K562 treated with DMSO at 1 percent for 48 hours (cell line): Measurements from ENCODE around the gene CDH22. TPM values are rescaled to one million over a fixed set of nuclear protein-coding genes. Genes with fewer than 3 reads are reported as not detected.

ENCODE experiments used
- total RNA-seq: library from RNA; unstranded; fragments of 300-600 nt; gene quantifications from 2 replicates; pipeline ENCODE4 v1.2.3, GENCODE V29; 2022; ENCODE audit warnings: low replicate concordance; ENCODE audit errors: extremely low read depth

The CDH22 gene
- not detected in 2 replicates for total RNA-seq

GRCh38 chr20:46308258-46309157, at the start of gene CDH22:
Gene CDH22, minus strand, starts transcription at chr20:46308498. Its CDS starts 57,204 bp downstream, at chr20:46251294.

Other genes with a start within 250 kb of the CDH22 start
- not detected in 2 replicates for gene NCOA5, start 218.5 kb downstream of the CDH22 start, total RNA-seq
- not detected in 2 replicates for gene CD40, start 190.2 kb downstream of the CDH22 start, total RNA-seq
- gene ELMO2, start 98.1 kb upstream of the CDH22 start, total RNA-seq = not detected in 2 replicates
- gene ZNF334, start 205.1 kb upstream of the CDH22 start, total RNA-seq = not detected in 2 replicates
- gene OCSTAMP, start 242.2 kb upstream of the CDH22 start, total RNA-seq = not detected in 2 replicates